Endothelial cell (in vitro differentiated cells): Measurements from ENCODE around the gene SLC22A12. TPM values are rescaled to one million over a fixed set of nuclear protein-coding genes. Genes with fewer than 3 reads are reported as not detected.

Source experiments
- DNase-seq: peaks from one replicate; pipeline ENCODE4 v3.0.0; 2021; ENCODE audit warnings: low spot score
- H3K27ac Mint-ChIP-seq: one replicate; pipeline ENCODE4 v1.8.0; 2021; ENCODE audit warnings: mixed read lengths, inconsistent platforms; ENCODE audit not compliant: unreplicated experiment
- H3K27me3 Mint-ChIP-seq: one replicate; pipeline ENCODE4 v1.8.0; 2021; ENCODE audit warnings: mild to moderate bottlenecking, moderate library complexity, mixed read lengths, inconsistent platforms; ENCODE audit not compliant: unreplicated experiment
- H3K36me3 Mint-ChIP-seq: one replicate; pipeline ENCODE4 v1.8.0; 2021; ENCODE audit warnings: mild to moderate bottlenecking, low read depth, mixed read lengths, inconsistent platforms; ENCODE audit not compliant: unreplicated experiment
- H3K4me1 Mint-ChIP-seq: one replicate; pipeline ENCODE4 v1.8.0; 2021; ENCODE audit warnings: mild to moderate bottlenecking, mixed read lengths, inconsistent platforms; ENCODE audit not compliant: unreplicated experiment
- H3K4me3 Mint-ChIP-seq: one replicate; pipeline ENCODE4 v1.8.0; 2021; ENCODE audit warnings: mild to moderate bottlenecking, mixed read lengths, inconsistent platforms; ENCODE audit not compliant: unreplicated experiment
- H3K9me3 Mint-ChIP-seq: one replicate; pipeline ENCODE4 v1.8.0; 2021; ENCODE audit warnings: mixed read lengths, inconsistent platforms; ENCODE audit not compliant: unreplicated experiment
- CTCF ChIP-seq: fragments of 200-600 bp; sonication (generic); IDR thresholded peaks from one replicate; pipeline ENCODE4 v1.5.0; 2021; ENCODE audit warnings: antibody characterized with exemption; ENCODE audit not compliant: unreplicated experiment
- total RNA-seq: library from RNA; stranded (reverse); fragmentation: NEBNext Ultra II Directional; extraction: Animal tissue kit (Norgen Biotek cat#: 25700); gene quantifications from one replicate; pipeline ENCODE4 v1.2.1, GENCODE V29; 2021; ENCODE audit not compliant: unreplicated experiment

The SLC22A12 gene
- total RNA-seq, 1 donor from 2014 or later, result not detected

GRCh38 chr11:64562723-64563351 lies 28.2 kb upstream of the SLC22A12 start:
- DNase-seq, result no peak
- no peak overlapping the region for H3K27ac Mint-ChIP-seq
- no peak for TF ChIP-seq CTCF
- H3K9me3 Mint-ChIP-seq, result no peaks in the 10 kb centered on the region
- H3K4me1 Mint-ChIP-seq, result peaks cover 22% of the 10 kb centered on the region
- no peak overlapping the region for H3K4me3 Mint-ChIP-seq
- H3K27me3 Mint-ChIP-seq, result peaks cover 3% of the 10 kb centered on the region
- H3K36me3 Mint-ChIP-seq, result no peaks in the 10 kb centered on the region

GRCh38 chr11:64563966-64564365 lies 27.1 kb upstream of the SLC22A12 start:
- no peak overlapping the region for H3K4me3 Mint-ChIP-seq
- no peak for TF ChIP-seq CTCF
- DNase-seq, result no peak
- H3K9me3 Mint-ChIP-seq, result no peaks in the 10 kb centered on the region
- peaks cover 22% of the 10 kb centered on the region for H3K4me1 Mint-ChIP-seq
- no peaks in the 10 kb centered on the region for H3K36me3 Mint-ChIP-seq
- peaks cover 3% of the 10 kb centered on the region for H3K27me3 Mint-ChIP-seq
- H3K27ac Mint-ChIP-seq, result no peak overlapping the region

- DNase-seq, result no peak
- H3K27me3 Mint-ChIP-seq, result peaks cover 3% of the 10 kb centered on the region
- H3K4me3 Mint-ChIP-seq, result no peak overlapping the region
- H3K27ac Mint-ChIP-seq, result no peak overlapping the region
- H3K36me3 Mint-ChIP-seq, result no peaks in the 10 kb centered on the region
- H3K4me1 Mint-ChIP-seq, result peaks cover 22% of the 10 kb centered on the region
- no peaks in the 10 kb centered on the region for H3K9me3 Mint-ChIP-seq
- TF ChIP-seq CTCF, result no peak
Observed at GRCh38 chr11:64564419-64564818, 26.6 kb upstream of the SLC22A12 start.

- H3K9me3 Mint-ChIP-seq, result no peaks in the 10 kb centered on the region
- H3K27me3 Mint-ChIP-seq, result peaks cover 3% of the 10 kb centered on the region
- no peak overlapping the region for H3K4me3 Mint-ChIP-seq
- no peaks in the 10 kb centered on the region for H3K36me3 Mint-ChIP-seq
- peak; percentile 12 for TF ChIP-seq CTCF
- no peak overlapping the region for H3K27ac Mint-ChIP-seq
- no peak for DNase-seq
- peaks cover 18% of the 10 kb centered on the region for H3K4me1 Mint-ChIP-seq
Observed at GRCh38 chr11:64564947-64565889, 25.8 kb upstream of the SLC22A12 start.
